NOMO-1 treated with DMSO at 0.1 percent for 48 hours (cell line): ENCODE data around the gene ZMYND15.
A peak's percentile ranks its signal among the peaks of the same experiment; 100 is the strongest.
"Not testable (repeated sequence)": the region's sequence is repeated elsewhere in the genome, so short reads cannot be mapped to it uniquely, and the experiment has no call there.

Experiments
- DNase-seq: peaks from one replicate; lab custom pipeline; 2025; ENCODE audit not compliant: unreplicated experiment; lab: John Stamatoyannopoulos, UW

ZMYND15 gene

DNA sequence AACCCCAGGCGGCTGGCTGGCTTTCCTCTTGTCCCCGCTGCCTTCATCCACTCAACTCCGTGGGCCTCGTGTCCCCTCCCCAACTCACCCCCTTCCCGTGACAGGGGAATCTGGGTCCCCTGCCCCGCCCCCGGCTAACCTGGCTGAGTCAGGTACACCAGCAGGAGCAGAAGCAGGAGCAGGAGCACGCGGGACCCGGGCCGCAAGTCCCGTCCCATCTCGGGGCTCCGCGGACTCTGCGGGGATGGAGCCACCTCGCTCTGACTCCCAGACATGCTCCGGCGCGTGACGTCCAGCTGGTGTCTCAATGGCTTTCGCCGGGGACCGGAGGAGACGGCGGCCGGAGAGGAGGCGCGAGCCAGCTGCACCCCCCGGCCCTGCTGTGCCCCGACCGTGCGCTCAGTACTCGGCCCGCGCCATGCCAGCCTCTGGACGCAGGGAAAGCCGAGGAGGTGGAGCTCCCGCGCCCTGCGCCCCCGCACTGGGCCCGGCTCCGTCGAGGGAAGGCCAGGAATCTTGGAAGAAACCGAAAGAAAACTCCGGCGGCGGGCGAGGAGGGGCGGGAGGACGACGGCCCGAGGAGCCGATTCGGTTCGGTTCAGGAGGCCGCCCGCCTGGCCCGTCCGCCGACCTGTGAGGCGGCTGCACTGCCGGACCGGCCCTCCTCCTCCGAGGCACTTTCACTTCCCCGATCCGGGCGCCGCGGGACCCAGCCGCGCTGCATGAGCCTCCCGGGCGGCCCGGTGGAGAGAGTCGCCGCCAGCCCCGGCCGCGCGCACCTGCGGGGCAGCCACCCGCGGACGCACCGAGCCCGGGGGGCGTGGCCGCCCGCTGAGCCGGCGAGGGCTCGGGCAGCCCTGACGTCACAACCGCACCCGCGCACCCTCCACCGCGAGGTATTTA, at the start of gene ZMYND15, which contains the start of gene CXCL16:
TSS of gene ZMYND15 (plus strand) at position 712 of the 903 bp plus-strand sequence. CDS start 716 bp downstream, outside the sequence.
TSS of gene CXCL16 (minus strand) at position 807 of the 903 bp plus-strand sequence. CDS start at position 218, 589 bp downstream.
- peak; percentile 41 for DNase-seq

- not testable (repeated sequence) for DNase-seq
Observed at GRCh38 chr17:4689872-4690271, 49.8 kb upstream of the ZMYND15 start.

DNA sequence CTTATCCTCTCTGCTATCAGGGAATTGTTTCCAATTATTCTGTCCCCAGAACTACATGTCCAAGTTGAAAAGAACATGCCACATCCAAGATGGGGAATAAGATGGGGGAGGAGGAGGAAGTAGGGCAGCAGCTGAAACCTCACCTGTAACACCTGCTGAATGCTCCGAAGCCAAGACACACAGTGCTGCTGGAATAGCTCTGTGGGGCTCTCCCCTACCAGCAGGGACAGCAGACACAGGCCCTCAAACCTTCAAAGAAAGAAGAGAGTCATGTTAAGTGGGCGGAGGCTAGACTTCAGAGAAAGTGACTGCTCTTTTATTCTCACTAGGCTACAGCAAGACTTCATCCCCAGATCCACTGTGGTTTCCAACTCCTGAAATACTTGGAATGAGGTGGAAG, 48.9 kb upstream of the ZMYND15 start:
- DNase-seq = no peak

GRCh38 chr17:4691686-4692085, 47.9 kb upstream of the ZMYND15 start:
- no peak for DNase-seq

DNA sequence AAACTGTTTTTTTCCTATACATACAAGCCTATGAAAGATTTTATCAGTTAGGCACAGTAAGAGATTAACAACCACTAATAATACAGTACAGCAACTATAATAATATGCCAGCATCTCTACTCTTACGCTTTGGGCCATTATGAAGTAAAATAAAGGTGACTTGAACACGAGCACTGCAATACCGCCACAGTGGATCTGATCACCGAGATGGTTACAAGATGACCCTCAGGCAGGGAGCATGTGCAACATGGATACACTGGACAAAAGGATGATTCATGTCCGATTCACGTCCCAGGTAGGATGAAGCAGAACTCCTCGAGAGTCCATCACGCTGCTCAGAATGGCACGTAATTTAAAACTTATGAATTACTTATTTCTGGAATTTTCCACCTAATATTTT, 46.2 kb upstream of the ZMYND15 start:
- DNase-seq = no peak

- peak; percentile 22 for DNase-seq
Observed at GRCh38 chr17:4696437-4696805, 43.2 kb upstream of the ZMYND15 start.

GRCh38 chr17:4699401-4700056, 40.1 kb upstream of the ZMYND15 start:
- not testable (repeated sequence) for DNase-seq

GRCh38 chr17:4701116-4701515, 38.5 kb upstream of the ZMYND15 start:
- no peak for DNase-seq

DNA sequence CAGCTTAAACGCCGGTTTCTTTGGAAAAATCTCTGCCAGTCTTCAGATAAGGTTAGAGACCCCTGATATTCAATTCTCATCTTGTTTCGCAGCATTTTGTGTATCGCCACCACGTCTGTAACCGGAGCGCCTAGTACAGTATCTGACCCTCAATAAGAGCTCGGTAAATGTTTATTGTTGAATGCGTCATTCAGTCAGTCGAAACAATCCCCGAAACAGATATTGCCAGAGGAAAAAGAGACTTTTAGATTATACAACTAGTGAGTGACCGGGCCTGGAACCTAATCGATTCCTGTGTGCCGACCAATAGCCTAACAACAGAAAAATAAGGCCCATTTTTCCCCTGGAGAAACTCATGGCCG, 36.3 kb upstream of the ZMYND15 start:
- DNase-seq = no peak

GRCh38 chr17:4704574-4704907, 35.1 kb upstream of the ZMYND15 start:
- DNase-seq = not testable (repeated sequence)

DNA sequence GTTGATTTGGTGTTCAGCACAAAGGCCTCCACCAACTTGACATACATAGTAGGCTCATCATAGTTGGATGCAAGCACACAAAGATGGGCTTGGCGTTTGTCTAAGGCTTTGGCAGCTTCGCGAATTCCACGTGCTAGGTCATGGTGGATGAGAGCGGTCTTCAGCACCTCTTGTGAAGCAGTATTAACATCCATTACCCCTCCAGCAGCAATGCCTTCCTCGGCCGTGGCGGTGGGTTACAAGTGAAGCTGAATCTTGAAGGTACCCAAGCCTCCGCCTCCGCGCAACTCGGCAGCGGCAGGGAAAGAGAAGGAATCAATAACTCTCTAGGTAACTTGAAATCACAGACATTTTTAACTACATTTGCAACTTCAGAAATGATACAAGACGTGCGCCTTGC, 34.6 kb upstream of the ZMYND15 start:
- no peak for DNase-seq

DNA sequence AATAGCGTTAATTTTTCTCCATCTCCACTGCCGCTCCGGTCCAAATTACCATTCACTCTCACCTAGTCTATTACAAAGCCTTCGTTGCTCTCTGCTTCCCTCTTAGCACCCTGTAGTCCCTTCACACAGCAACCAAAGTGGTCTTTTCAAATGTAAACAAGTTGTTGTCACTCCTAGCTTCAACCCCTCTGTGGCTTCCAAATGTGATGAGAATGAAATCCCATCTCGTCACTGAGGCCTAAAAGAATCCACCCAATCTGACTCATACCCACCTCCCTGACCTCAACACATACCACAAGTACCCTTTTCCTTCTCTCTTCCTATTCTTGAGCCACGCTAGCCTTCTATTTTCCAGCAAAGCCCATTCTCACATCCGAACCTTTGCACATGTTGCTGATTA, 33.5 kb upstream of the ZMYND15 start:
- no peak for DNase-seq

- no peak for DNase-seq
Observed at GRCh38 chr17:4708436-4708835, 31.2 kb upstream of the ZMYND15 start.

DNA sequence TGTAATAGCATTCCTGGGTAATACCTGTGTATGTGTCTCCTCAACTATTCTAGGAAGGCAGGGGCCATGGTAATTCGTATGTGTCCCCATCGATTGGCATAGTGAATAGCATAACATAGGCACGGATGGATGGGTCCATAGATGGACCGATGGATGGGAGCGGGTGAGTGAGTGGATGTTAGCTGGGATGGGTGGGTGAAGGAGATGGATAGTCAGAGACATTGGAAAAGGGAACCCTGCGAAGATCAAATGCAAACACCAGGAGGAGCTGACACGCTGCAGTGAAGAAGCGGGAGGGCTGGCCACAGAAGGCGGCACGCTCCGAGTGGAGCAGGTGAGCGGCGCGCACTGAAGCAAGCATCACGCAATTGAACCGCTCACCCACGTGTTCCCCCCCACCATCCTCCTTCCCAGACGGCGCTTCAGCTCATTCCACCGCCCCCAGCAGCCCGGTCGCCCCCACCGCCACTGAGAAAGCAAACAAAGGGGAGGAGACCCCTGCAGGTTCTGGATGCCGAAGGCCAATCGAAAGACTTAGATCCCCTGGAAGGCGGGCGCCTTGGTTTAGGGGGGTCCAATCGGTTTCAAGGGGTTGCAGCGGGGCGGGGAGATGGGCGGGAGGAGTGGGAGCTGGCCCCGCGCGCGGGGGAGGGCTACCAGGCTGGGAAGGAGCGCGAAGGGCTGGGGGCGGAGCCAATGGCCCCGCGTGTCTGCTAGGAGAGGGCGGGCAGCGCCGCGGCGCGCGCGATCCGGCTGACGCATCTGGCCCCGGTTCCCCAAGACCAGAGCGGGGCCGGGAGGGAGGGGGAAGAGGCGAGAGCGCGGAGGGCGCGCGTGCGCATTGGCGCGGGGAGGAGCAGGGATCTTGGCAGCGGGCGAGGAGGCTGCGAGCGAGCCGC, 29.6 kb upstream of the ZMYND15 start, which contains the start of gene ARRB2:
TSS of gene ARRB2 (plus strand) at position 839 of the 899 bp plus-strand sequence. CDS start 90 bp downstream, outside the sequence.
- DNase-seq = peak; percentile 96

- peak; percentile 78 for DNase-seq
Observed at GRCh38 chr17:4710693-4711634, 28.7 kb upstream of the ZMYND15 start.

DNA sequence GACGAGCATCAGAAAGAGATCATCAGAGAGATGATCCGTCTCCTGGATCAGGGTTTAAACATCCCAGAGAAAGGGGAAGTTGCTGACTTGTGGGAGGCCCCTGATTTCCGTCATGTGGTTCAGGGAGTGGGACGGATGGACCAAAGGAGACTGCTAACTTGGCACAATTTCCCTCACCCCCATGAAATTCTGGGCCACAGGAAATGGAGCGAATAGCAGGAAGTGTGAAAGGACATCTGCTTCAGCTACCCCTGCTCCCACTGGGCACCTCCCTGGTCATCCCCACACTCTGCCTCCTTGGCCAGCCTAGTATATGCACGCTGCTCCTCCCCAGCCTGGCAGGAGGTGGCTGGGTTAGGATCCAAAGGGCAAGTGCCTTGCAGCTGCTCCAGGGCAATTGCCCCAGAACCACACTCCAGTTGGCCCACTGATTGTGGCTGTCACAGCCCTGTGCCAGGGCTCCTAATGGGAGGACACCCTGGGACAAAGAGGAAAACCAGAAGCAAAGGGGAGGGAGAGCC, 27.9 kb upstream of the ZMYND15 start:
- DNase-seq = peak; percentile 86

DNA sequence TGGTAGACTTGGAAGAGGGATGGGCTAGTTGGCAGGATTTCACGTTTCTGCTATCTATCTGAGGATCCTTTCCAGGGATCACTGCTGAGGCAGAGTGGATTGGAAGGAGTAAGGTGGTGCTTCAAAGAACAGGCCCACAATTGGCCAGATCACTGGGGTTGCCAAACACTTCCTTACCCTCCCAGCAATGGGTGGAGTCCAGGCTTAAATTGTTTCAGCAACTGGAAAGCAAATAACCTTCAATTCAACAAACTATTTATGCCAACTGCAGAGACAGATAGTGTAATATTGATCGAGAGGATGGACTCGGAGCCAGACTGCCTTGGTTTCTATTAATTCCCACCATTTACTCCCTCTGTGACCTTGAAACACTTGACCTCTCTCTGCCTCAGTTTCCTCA, 27.1 kb upstream of the ZMYND15 start:
- peak; percentile 50 for DNase-seq

GRCh38 chr17:4714340-4715062, 25.1 kb upstream of the ZMYND15 start:
- not testable (repeated sequence) for DNase-seq
